GM06990 (cell line): ENCODE measurements around the gene P3H4.

Experiments
- DNase-seq: peaks from one replicate; pipeline ENCODE4 v3.0.0-alpha.2; 2011; ENCODE audit not compliant: insufficient read length; ENCODE audit errors: extremely low read depth
- H3K27me3 ChIP-seq: replicated peaks from 2 replicates; pipeline ENCODE4 v1.6.0; 2011; ENCODE audit warnings: low read length; ENCODE audit not compliant: control insufficient read depth, insufficient read depth
- H3K36me3 ChIP-seq: 2 replicates; pipeline ENCODE4 v1.5.1; 2011; ENCODE audit warnings: low read length; ENCODE audit not compliant: control insufficient read depth, insufficient read depth
- H3K4me3 ChIP-seq: replicated peaks from 2 replicates; pipeline ENCODE4 v1.5.1; 2011; ENCODE audit warnings: low read depth, mild to moderate bottlenecking, control low read depth, low read length
- TF ChIP-seq, protein P1 (sequence below): IDR thresholded peaks from 2 replicates; pipeline ENCODE4 v1.5.1; 2011; ENCODE audit warnings: low read length, control low read depth, mild to moderate bottlenecking, inconsistent platforms; ENCODE audit not compliant: insufficient read depth, poor library complexity, severe bottlenecking

The P3H4 gene

DNA sequence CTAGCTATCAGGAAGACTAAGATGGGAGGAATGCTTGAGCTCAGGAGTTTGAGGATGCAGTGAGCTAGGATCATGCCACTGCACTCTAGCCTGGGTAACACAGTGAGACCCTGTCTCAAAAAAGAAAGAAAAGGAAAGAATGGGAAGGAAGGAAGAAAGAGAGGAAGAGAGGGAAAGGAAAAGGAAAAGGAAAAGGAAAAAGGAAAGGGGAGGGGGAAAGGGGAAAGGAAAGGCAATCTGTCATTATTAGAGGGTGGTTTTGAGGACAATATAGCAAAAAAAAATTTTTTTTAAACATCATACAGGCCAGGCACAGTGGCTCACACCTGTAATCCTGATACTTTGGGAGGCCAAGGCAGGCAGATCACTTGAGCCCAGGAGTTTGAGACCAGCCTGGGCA lies 45.6 kb downstream of the P3H4 start:
- no peaks in the 10 kb centered on the region for H3K36me3 ChIP-seq
- TF ChIP-seq, protein P1, sequence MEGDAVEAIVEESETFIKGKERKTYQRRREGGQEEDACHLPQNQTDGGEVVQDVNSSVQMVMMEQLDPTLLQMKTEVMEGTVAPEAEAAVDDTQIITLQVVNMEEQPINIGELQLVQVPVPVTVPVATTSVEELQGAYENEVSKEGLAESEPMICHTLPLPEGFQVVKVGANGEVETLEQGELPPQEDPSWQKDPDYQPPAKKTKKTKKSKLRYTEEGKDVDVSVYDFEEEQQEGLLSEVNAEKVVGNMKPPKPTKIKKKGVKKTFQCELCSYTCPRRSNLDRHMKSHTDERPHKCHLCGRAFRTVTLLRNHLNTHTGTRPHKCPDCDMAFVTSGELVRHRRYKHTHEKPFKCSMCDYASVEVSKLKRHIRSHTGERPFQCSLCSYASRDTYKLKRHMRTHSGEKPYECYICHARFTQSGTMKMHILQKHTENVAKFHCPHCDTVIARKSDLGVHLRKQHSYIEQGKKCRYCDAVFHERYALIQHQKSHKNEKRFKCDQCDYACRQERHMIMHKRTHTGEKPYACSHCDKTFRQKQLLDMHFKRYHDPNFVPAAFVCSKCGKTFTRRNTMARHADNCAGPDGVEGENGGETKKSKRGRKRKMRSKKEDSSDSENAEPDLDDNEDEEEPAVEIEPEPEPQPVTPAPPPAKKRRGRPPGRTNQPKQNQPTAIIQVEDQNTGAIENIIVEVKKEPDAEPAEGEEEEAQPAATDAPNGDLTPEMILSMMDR: no peak

DNA sequence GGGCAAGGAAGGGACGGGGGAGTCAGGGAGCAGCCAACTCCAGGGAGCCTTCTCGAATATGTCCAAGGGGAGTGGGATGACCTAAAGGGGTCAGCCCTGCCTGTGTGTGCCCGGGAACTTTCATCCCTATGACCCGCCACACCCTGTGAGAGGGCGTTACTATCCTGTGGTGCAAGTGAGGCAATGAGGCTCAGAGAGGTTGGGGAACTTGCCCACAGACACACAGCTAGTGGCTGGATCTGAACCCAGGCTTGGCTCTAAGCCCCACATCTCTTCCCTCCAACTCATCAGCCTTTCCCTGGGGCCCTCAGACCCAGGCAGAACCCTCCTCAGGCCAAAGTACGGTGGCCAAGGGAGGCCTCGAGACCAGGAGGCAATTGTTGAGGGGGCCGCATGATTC lies 48.4 kb downstream of the P3H4 start:
- TF ChIP-seq, protein P1: no peak
- no peak overlapping the region for H3K4me3 ChIP-seq
- no peaks in the 10 kb centered on the region for H3K36me3 ChIP-seq
- no peaks in the 10 kb centered on the region for H3K27me3 ChIP-seq
- no peak for DNase-seq

More for the DNA sequence above, 45.6 kb downstream of the P3H4 start:
- H3K4me3 ChIP-seq: no peak overlapping the region
- no peak for DNase-seq
- H3K27me3 ChIP-seq: no peaks in the 10 kb centered on the region

DNA sequence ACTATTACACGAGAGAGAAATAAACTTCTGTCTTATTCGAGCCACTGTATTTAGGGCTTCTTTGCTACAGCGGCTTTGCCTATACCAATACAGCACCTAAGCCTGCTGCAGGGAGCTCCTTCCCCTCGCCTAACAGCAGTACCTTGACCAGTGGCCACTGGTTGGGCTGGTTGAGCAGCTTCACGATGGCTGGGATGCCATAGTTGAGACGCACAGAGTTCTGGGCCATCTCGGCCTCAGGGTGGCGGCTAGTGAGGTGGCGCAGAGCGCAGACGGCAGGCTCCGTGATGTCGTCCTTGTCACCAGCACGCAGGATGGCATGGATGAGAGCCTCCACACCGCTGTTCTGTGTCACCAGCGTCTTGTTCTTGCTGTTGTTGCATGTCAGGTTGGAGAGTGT lies 48.9 kb downstream of the P3H4 start:
- TF ChIP-seq, protein P1: no peak
- no peak for DNase-seq
- Histone ChIP-seq H3K27me3 (no peaks in the 10 kb centered on the region), H3K36me3 (no peaks in the 10 kb centered on the region), H3K4me3 (no peak overlapping the region)

DNA sequence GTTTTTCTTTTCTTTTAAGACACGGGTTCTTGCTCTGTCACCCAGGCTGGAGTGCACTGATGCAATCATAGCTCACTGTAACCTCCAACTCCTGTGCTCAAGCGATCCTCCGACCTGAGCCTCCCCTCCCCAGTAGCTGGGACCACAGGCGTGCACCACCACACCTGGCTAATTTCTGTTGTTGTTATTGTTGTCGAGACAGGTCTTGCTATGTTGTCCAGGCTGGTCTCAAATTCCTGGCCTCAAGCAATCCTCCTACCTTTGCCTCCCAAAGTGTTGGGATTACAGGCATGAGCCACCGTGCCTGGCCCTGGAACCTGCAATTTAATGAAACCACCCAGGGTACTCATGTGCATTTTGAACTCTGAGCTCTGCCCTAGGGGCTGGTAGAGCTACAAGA lies 49.4 kb downstream of the P3H4 start:
- TF ChIP-seq, protein P1: no peak
- no peaks in the 10 kb centered on the region for H3K36me3 ChIP-seq
- H3K27me3 ChIP-seq: no peaks in the 10 kb centered on the region
- DNase-seq: no peak
- H3K4me3 ChIP-seq: no peak overlapping the region

DNA sequence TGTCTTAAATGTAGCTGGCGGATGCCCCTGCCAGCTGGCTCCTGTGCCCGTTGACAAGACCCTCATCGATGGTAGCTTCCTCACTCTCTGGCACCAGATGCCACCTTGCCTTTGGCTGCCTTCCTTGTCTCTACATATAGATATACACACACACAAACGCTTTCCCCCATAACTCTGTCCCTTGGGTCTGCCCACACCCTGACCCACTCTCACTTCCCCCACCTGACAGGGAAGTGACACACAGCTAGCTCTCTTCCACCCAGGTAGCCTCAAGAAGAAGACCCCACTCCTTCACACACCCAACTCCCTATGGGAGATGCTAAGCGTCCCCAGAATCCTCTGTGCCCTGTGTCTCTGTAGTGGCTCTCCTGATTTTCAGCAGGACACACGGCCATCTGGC lies 50.9 kb downstream of the P3H4 start:
- Histone ChIP-seq H3K36me3 (no peaks in the 10 kb centered on the region), H3K4me3 (no peak overlapping the region), H3K27me3 (no peaks in the 10 kb centered on the region)
- TF ChIP-seq, protein P1: no peak
- DNase-seq: no peak

DNA sequence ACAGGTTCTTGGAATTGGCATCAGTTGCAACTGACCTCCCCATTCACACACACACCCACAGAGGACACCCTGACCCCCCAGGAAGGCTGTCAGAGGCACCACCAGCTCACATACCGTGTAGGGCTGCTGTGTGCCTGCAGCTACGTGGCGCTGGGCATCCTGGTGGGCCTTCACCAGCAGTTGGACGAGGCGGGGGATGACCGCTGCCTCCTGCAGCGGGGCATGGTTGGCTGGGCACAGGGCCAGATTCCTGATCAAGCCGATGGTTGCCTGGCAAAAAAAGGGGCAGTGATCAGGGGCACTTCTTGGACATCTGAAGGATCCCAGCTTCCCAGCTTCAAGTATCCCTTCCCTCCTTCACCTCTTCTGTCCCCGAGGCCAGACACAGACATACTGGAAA lies 53.1 kb downstream of the P3H4 start:
- Histone ChIP-seq H3K36me3 (no peaks in the 10 kb centered on the region), H3K4me3 (no peak overlapping the region), H3K27me3 (no peaks in the 10 kb centered on the region)
- TF ChIP-seq, protein P1: no peak
- DNase-seq: no peak
